Endothelial cell of umbilical vein (primary cell): ENCODE data around the gene DGUOK. TPM values are rescaled to one million over a fixed set of nuclear protein-coding genes. Genes with fewer than 3 reads are reported as not detected.

ENCODE experiments used
- BruUV-seq: library from RNA; stranded (reverse); fragments of 400-500 nt; replicated peaks from 2 replicates; lab custom pipeline; 2021; lab: Mats Ljungman, UMichigan
- CTCF ChIA-PET: fragments of 300-600, 350-600 bp; sonication (Branson Sonifier 250); formaldehyde crosslinking; loops from one replicate; lab custom pipeline; 2021; ENCODE audit warnings: antibody characterized with exemption, inconsistent platforms; lab: Charles Lee
- POLR2A ChIA-PET: fragments of 300-600, 350-600 bp; sonication (Branson Sonifier 250); formaldehyde crosslinking; loops from one replicate; lab custom pipeline; 2021; ENCODE audit warnings: antibody characterized with exemption, inconsistent platforms; lab: Charles Lee
- DNase-seq: peaks from one replicate; pipeline ENCODE4 v3.0.0-alpha.2; 2011; ENCODE audit warnings: low read depth, low spot score
- FAIRE-seq: peaks from 2 replicates; lab custom pipeline; 2011; peaks lifted over from hg19 to GRCh38; lab: Jason Lieb, UNC
- H2AFZ ChIP-seq: 2 replicates; pipeline ENCODE4 v1.6.0; 2012; ENCODE audit warnings: low read depth, low read length, control low read depth, inconsistent platforms
- H3K27ac ChIP-seq: 2 replicates; pipeline ENCODE4 v1.5.1; 2011; ENCODE audit warnings: low read depth, mild to moderate bottlenecking, control low read depth, low read length, moderate library complexity; ENCODE audit not compliant: insufficient read depth
- H3K27me3 ChIP-seq, 2 experiments: 2 replicates each; pipeline versions ENCODE4 v1.6.0 to v1.6.1; 2011; ENCODE audit warnings: low read length in 2 of 2, mixed read lengths in 1 of 2; ENCODE audit not compliant: control insufficient read depth in 2 of 2, insufficient read depth in 2 of 2
- H3K36me3 ChIP-seq, 2 experiments: 2 replicates in 1 of 2; 3 replicates in 1 of 2; pipeline ENCODE4 v1.5.1; 2011; ENCODE audit warnings: low read length in 2 of 2, mild to moderate bottlenecking in 1 of 2, moderate library complexity in 1 of 2; ENCODE audit not compliant: control insufficient read depth in 2 of 2, insufficient read depth in 2 of 2; ENCODE audit errors: extremely low read depth in 1 of 2
- H3K4me1 ChIP-seq: 3 replicates; pipeline ENCODE4 v1.5.1; 2011; ENCODE audit warnings: mild to moderate bottlenecking, low read length; ENCODE audit not compliant: control insufficient read depth, insufficient read depth; ENCODE audit errors: extremely low read depth
- H3K4me2 ChIP-seq: 2 replicates; pipeline ENCODE4 v1.6.1; 2011; ENCODE audit warnings: low read length, control low read depth, mixed read lengths; ENCODE audit not compliant: insufficient read depth
- H3K4me3 ChIP-seq, 3 experiments: fragments of 200-600 bp in 1 of 3; sonication (generic), shearing (Covaris generic) in 1 of 3; replicated peaks in 1 of 3; 2 replicates each; pipeline ENCODE4 v1.5.1; 2011 to 2016; ENCODE audit warnings: control low read depth in 3 of 3, low read length in 3 of 3, mild to moderate bottlenecking in 2 of 3, inconsistent platforms in 1 of 3, low read depth in 1 of 3, moderate library complexity in 1 of 3; ENCODE audit not compliant: insufficient read depth in 1 of 3
- H3K79me2 ChIP-seq: 2 replicates; pipeline ENCODE4 v1.6.0; 2012; ENCODE audit warnings: low read length, inconsistent platforms; ENCODE audit not compliant: control insufficient read depth, insufficient read depth
- H3K9ac ChIP-seq: replicated peaks from 2 replicates; pipeline ENCODE3; 2011; ENCODE audit warnings: low read length, control low read depth; ENCODE audit not compliant: insufficient read depth; ENCODE audit errors: extremely low read depth
- H3K9me1 ChIP-seq: replicated peaks from 3 replicates; pipeline ENCODE4 v1.6.0; 2011; ENCODE audit warnings: mild to moderate bottlenecking, low read length; ENCODE audit not compliant: control insufficient read depth, insufficient read depth; ENCODE audit errors: extremely low read depth
- H3K9me3 ChIP-seq: replicated peaks from 2 replicates; pipeline ENCODE4 v1.5.1; 2012; ENCODE audit warnings: low read length, inconsistent platforms; ENCODE audit not compliant: control insufficient read depth, insufficient read depth
- H4K20me1 ChIP-seq: replicated peaks from 2 replicates; pipeline ENCODE3; 2011; ENCODE audit warnings: mild to moderate bottlenecking, low read length; ENCODE audit not compliant: control insufficient read depth, insufficient read depth; ENCODE audit errors: extremely low read depth
- CTCF ChIP-seq, 2 donors: IDR thresholded peaks; 1 replicate in 1 of 2; 2 replicates in 1 of 2; pipeline ENCODE4 v1.5.1; 2011; ENCODE audit warnings: low read length in 2 of 2, mild to moderate bottlenecking in 2 of 2, moderate library complexity in 2 of 2, control low read depth in 1 of 2, inconsistent platforms in 1 of 2, low read depth in 1 of 2; ENCODE audit not compliant: insufficient read depth in 1 of 2; ENCODE audit errors: extremely low read depth in 1 of 2
- EZH2 ChIP-seq: IDR thresholded peaks from 2 replicates; pipeline ENCODE4 v1.6.1; 2012; ENCODE audit warnings: borderline replicate concordance, low read depth, mild to moderate bottlenecking, moderate library complexity, low read length, inconsistent platforms; ENCODE audit not compliant: severe bottlenecking
- GATA2 ChIP-seq: IDR thresholded peaks from 2 replicates; pipeline ENCODE4 v1.7.0; 2011; ENCODE audit warnings: low read depth, mild to moderate bottlenecking, moderate library complexity, mixed read lengths, low read length; ENCODE audit not compliant: insufficient read length, insufficient read depth
- MYC ChIP-seq: IDR thresholded peaks from one replicate; pipeline ENCODE4 v1.6.1; 2011; ENCODE audit warnings: mild to moderate bottlenecking, low read depth, low read length
- POLR2AphosphoS5 ChIP-seq: IDR thresholded peaks from 2 replicates; pipeline ENCODE4 v1.6.1; 2012; ENCODE audit warnings: low read depth, mild to moderate bottlenecking, control low read depth, low read length, moderate library complexity; ENCODE audit not compliant: insufficient read depth
- dilution Hi-C: fragments of 300-500 bp; cut with MboI; formaldehyde crosslinking; loops from one replicate; pipeline ENCODE4 v1.15.0; 2019; ENCODE audit warnings: low sequenced_read_pairs; ENCODE audit not compliant: extremely low pct_ligation_motif_present
- intact Hi-C: fragments of 100-400 bp; cut with micrococcal nuclease; formaldehyde crosslinking; loops from one replicate; pipeline ENCODE4 v1.10.0; 2022
- polyA plus RNA-seq, 4 experiments: library from polyadenylated mRNA; depleted of rRNA in 3 of 4; stranded (reverse) in 3 of 4; unstranded in 1 of 4; fragments of >200 nt; gene quantifications; 2 replicates each; pipeline versions ENCODE4 v1.2.1 to v1.2.3, GENCODE V29; 2011 to 2012; ENCODE audit warnings: missing spikeins in 1 of 4
- total RNA-seq: library from RNA; stranded (reverse); gene quantifications from 2 replicates; pipeline ENCODE4 v1.2.3, GENCODE V29; 2021

The DGUOK gene
- total and polyA plus RNA-seq, 2 donors (not counting 3 experiments of a cell fraction or from before 2014, with no cell fraction given): 51.8 to 77.5 TPM

GRCh38 chr2:73915437-73915993 is 11.2 kb upstream of the DGUOK start:
- no peaks in the 10 kb centered on the region for H3K4me1 ChIP-seq
- no peaks in the 10 kb centered on the region for H3K36me3 ChIP-seq
- H3K9me1 ChIP-seq: no peaks in the 10 kb centered on the region
- no peak overlapping the region for H3K9ac ChIP-seq
- no peak overlapping the region for H2AFZ ChIP-seq
- intact Hi-C loops (no loop called here), dilution Hi-C loops (no loop called here)
- FAIRE-seq (no peak), DNase-seq (no peak)
- ChIA-PET CTCF (no interaction called here), POLR2A (no interaction called here)
- H3K27me3 ChIP-seq: peaks cover 5 to 15% of the 10 kb centered on the region in 2 experiments
- no peaks in the 10 kb centered on the region for H3K79me2 ChIP-seq
- TF ChIP-seq GATA2: no peak
- TF ChIP-seq CTCF (IDR thresholded peaks at IDR 0.05; ENCODE audit: extremely low read depth in 1 of 2, insufficient read depth in 1 of 2, low read depth in 1 of 2, low read length in 2 of 2): no peak
- H3K9me3 ChIP-seq: no peaks in the 10 kb centered on the region
- no peaks in the 10 kb centered on the region for H4K20me1 ChIP-seq
- no peak overlapping the region for H3K4me3 ChIP-seq
- H3K27ac ChIP-seq: no peak overlapping the region
- no TSS peak for BruUV-seq
- H3K4me2 ChIP-seq: no peak overlapping the region

GRCh38 chr2:73916666-73917065 is 10.0 kb upstream of the DGUOK start:
- ChIA-PET CTCF (no interaction called here), POLR2A (no interaction called here)
- no peaks in the 10 kb centered on the region for H3K79me2 ChIP-seq
- H3K9me3 ChIP-seq: no peaks in the 10 kb centered on the region
- H4K20me1 ChIP-seq: no peaks in the 10 kb centered on the region
- no peaks in the 10 kb centered on the region for H3K4me1 ChIP-seq
- H3K27ac ChIP-seq: no peak overlapping the region
- H3K4me3 ChIP-seq: no peak overlapping the region
- intact Hi-C loops (no loop called here), dilution Hi-C loops (no loop called here)
- no peak overlapping the region for H3K4me2 ChIP-seq
- BruUV-seq: no TSS peak
- no peaks in the 10 kb centered on the region for H3K36me3 ChIP-seq
- no peak for FAIRE-seq
- DNase-seq: no peak
- no peak overlapping the region for H2AFZ ChIP-seq
- H3K27me3 ChIP-seq: peaks cover 9 to 19% of the 10 kb centered on the region in 2 experiments
- no peaks in the 10 kb centered on the region for H3K9me1 ChIP-seq
- no peak overlapping the region for H3K9ac ChIP-seq
- TF ChIP-seq GATA2 (no peak), EZH2 (no peak), POLR2AphosphoS5 (no peak), MYC (no peak)
